ENCODE results near the gene UBE2G2.

The UBE2G2 gene

GRCh38 chr21:44805859-44806258 is 4.2 kb upstream of the UBE2G2 start:
- TF ChIP-seq CTCF (IDR thresholded peaks at IDR 0.05; ENCODE audit: low read depth, low read length), result no peak
- no peak for TF ChIP-seq MYC (IDR thresholded peaks at IDR 0.05; ENCODE audit: low read depth, low read length)
- TF ChIP-seq POLR2A (IDR thresholded peaks at IDR 0.05; ENCODE audit: extremely low read depth, insufficient read length), result no peak
- TF ChIP-seq MAX (IDR thresholded peaks at IDR 0.05; ENCODE audit: low read depth, low read length), result no peak
- H3K4me3 ChIP-seq (ENCODE audit: low read depth, low read length), result no peak overlapping the region
- DNase-seq (ENCODE audit: low read depth), result no peak

- TF ChIP-seq POLR2A (IDR thresholded peaks at IDR 0.05; ENCODE audit: extremely low read depth, insufficient read length) (no peak), CTCF (IDR thresholded peaks at IDR 0.05; ENCODE audit: low read depth, low read length) (no peak), MYC (IDR thresholded peaks at IDR 0.05; ENCODE audit: low read depth, low read length) (no peak), MAX (IDR thresholded peaks at IDR 0.05; ENCODE audit: low read depth, low read length) (no peak)
- no peak overlapping the region for H3K4me3 ChIP-seq (ENCODE audit: low read depth, low read length)
- no peak for DNase-seq (ENCODE audit: low read depth)
Observed at GRCh38 chr21:44805226-44805625, 3.6 kb upstream of the UBE2G2 start.

- no peak overlapping the region for H3K4me3 ChIP-seq (ENCODE audit: low read depth, low read length)
- no peak for DNase-seq (ENCODE audit: low read depth)
- TF ChIP-seq MAX (IDR thresholded peaks at IDR 0.05; ENCODE audit: low read depth, low read length), result no peak
- no peak for TF ChIP-seq POLR2A (IDR thresholded peaks at IDR 0.05; ENCODE audit: extremely low read depth, insufficient read length)
- no peak for TF ChIP-seq CTCF (IDR thresholded peaks at IDR 0.05; ENCODE audit: low read depth, low read length)
- no peak for TF ChIP-seq MYC (IDR thresholded peaks at IDR 0.05; ENCODE audit: low read depth, low read length)
Observed at GRCh38 chr21:44804762-44805161, 3.1 kb upstream of the UBE2G2 start.

GRCh38 chr21:44803651-44804050 is 2.0 kb upstream of the UBE2G2 start:
- no peak for TF ChIP-seq CTCF (IDR thresholded peaks at IDR 0.05; ENCODE audit: low read depth, low read length)
- no peak for TF ChIP-seq MYC (IDR thresholded peaks at IDR 0.05; ENCODE audit: low read depth, low read length)
- no peak for TF ChIP-seq MAX (IDR thresholded peaks at IDR 0.05; ENCODE audit: low read depth, low read length)
- TF ChIP-seq POLR2A (IDR thresholded peaks at IDR 0.05; ENCODE audit: extremely low read depth, insufficient read length), result no peak

GRCh38 chr21:44802396-44803153 is 955 bp upstream of the UBE2G2 start:
- no peak for TF ChIP-seq MAX (IDR thresholded peaks at IDR 0.05; ENCODE audit: low read depth, low read length)
- peak; percentile 4 for TF ChIP-seq CTCF (IDR thresholded peaks at IDR 0.05; ENCODE audit: low read depth, low read length)
- peak overlapping the region; percentile 92 for H3K4me3 ChIP-seq (ENCODE audit: low read depth, low read length)
- DNase-seq (ENCODE audit: low read depth), result peak; percentile 59

More at GRCh38 chr21:44803651-44804050, 2.0 kb upstream of the UBE2G2 start:
- no peak for DNase-seq (ENCODE audit: low read depth)
- no peak overlapping the region for H3K4me3 ChIP-seq (ENCODE audit: low read depth, low read length)

All from NB4 (cell line).